PC-9 (cell line): ENCODE measurements around the gene LMX1B. TPM values are rescaled to one million over a fixed set of nuclear protein-coding genes. Genes with fewer than 3 reads are reported as not detected.

ENCODE experiments used
- BruUV-seq: library from RNA; stranded (reverse); fragments of 400-500 nt; replicated peaks from 2 replicates; lab custom pipeline; 2021; lab: Mats Ljungman, UMichigan
- CTCF ChIA-PET: fragments of 300-600 bp; sonication (Branson Sonifier 250); formaldehyde crosslinking; loops from one replicate; lab custom pipeline; 2022; ENCODE audit warnings: antibody characterized with exemption; lab: Charles Lee
- POLR2A ChIA-PET: fragments of 300-600 bp; sonication (Branson Sonifier 250); formaldehyde crosslinking; loops from one replicate; lab custom pipeline; 2022; ENCODE audit warnings: antibody characterized with exemption; ENCODE audit not compliant: unreplicated experiment; lab: Charles Lee
- DNase-seq, 2 experiments: peaks; one replicate each; pipeline versions ENCODE4 v3.0.0 to v3.0.0-alpha.2; 2015 to 2022; ENCODE audit warnings: mixed read lengths in 1 of 2
- H2AFZ ChIP-seq: fragments of 200-600 bp; sonication (generic); 2 replicates; pipeline ENCODE4 v1.8.1; 2017; ENCODE audit warnings: antibody characterized with exemption
- H3F3A ChIP-seq: fragments of 200-600 bp; sonication (generic); 2 replicates; pipeline ENCODE4 v1.8.1; 2017; ENCODE audit warnings: antibody characterized with exemption, mild to moderate bottlenecking, low read depth; ENCODE audit not compliant: insufficient read depth
- H3K27ac ChIP-seq: fragments of 200-600 bp; sonication (generic); 2 replicates; pipeline ENCODE4 v1.6.1; 2016; ENCODE audit warnings: mixed run types
- H3K27me3 ChIP-seq: fragments of 200-600 bp; sonication (generic); 2 replicates; pipeline ENCODE4 v1.6.1; 2016; ENCODE audit warnings: low read depth, mixed run types; ENCODE audit not compliant: insufficient read depth
- H3K36me3 ChIP-seq: fragments of 200-600 bp; sonication (generic); 2 replicates; pipeline ENCODE4 v1.6.1; 2016; ENCODE audit warnings: low read depth, mixed run types
- H3K4me1 ChIP-seq: fragments of 200-600 bp; sonication (generic); replicated peaks from 2 replicates; pipeline ENCODE4 v1.6.1; 2016; ENCODE audit warnings: mixed run types; ENCODE audit not compliant: insufficient read depth
- H3K4me2 ChIP-seq: fragments of 200-600 bp; sonication (generic); 2 replicates; pipeline ENCODE4 v1.6.1; 2017; ENCODE audit warnings: mixed run types
- H3K4me3 ChIP-seq: fragments of 200-600 bp; sonication (generic); 2 replicates; pipeline ENCODE4 v1.6.1; 2016; ENCODE audit warnings: mixed run types
- H3K79me2 ChIP-seq: fragments of 200-600 bp; sonication (generic); 2 replicates; pipeline ENCODE4 v1.6.1; 2017; ENCODE audit warnings: low read depth, mixed run types
- H3K9me2 ChIP-seq: fragments of 200-600 bp; sonication (generic); 2 replicates; pipeline ENCODE4 v1.8.1; 2017; ENCODE audit warnings: mild to moderate bottlenecking; ENCODE audit not compliant: insufficient read depth
- H3K9me3 ChIP-seq: fragments of 200-600 bp; sonication (generic); 2 replicates; pipeline ENCODE4 v1.8.1; 2016; ENCODE audit warnings: low read depth; ENCODE audit not compliant: insufficient read depth
- H4K20me1 ChIP-seq: fragments of 200-600 bp; sonication (generic); 2 replicates; pipeline ENCODE4 v1.8.1; 2017; ENCODE audit not compliant: insufficient read depth
- CTCF ChIP-seq: fragments of 200-600 bp; sonication (generic); conservative IDR thresholded peaks from 2 replicates; pipeline ENCODE4 v1.6.1; 2017; ENCODE audit warnings: mixed run types, antibody characterized with exemption, mild to moderate bottlenecking, moderate library complexity
- EZH2 ChIP-seq: fragments of 200-600 bp; sonication (generic); IDR thresholded peaks from 2 replicates; pipeline ENCODE4 v1.8.0; 2017; ENCODE audit warnings: antibody characterized with exemption, low read depth
- intact Hi-C: fragments of 100-400 bp; cut with micrococcal nuclease; formaldehyde crosslinking; loops from one replicate; pipeline ENCODE4 v1.10.0; 2022; ENCODE audit not compliant: unreplicated experiment
- total RNA-seq: library from RNA; stranded (reverse); gene quantifications from 2 replicates; pipeline ENCODE4 v1.2.3, GENCODE V29; 2021

Gene LMX1B
- total RNA-seq, 1 experiment from 2014 or later, result not detected

DNA sequence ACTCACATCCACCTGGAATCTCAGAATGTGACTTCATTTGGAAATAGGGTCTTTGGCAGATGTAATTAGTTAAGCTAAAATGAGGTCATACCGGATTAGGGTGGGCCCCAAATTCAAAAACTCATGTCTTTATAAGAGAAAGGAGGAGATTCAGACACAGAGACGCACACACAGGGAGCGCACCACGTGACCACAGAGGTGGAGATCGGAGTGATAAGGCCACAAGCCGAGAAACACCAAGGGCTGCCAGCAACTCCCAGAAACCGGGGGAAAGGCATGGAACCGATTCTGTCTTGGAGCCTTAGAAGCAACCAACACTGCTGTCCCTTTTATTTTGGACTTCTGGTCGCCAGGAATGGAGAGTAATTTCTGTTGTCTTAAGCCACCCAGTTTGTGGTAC lies 31.8 kb upstream of the LMX1B start:
- Histone ChIP-seq H3K9me2 (no peaks in the 10 kb centered on the region), H3F3A (no peaks in the 10 kb centered on the region), H4K20me1 (no peaks in the 10 kb centered on the region), H3K27ac (no peak overlapping the region), H3K4me2 (no peak overlapping the region), H3K9me3 (no peaks in the 10 kb centered on the region), H3K79me2 (no peaks in the 10 kb centered on the region), H3K36me3 (no peaks in the 10 kb centered on the region), H3K4me1 (no peaks in the 10 kb centered on the region), H3K27me3 (peaks cover 70% of the 10 kb centered on the region), H2AFZ (no peak overlapping the region), H3K4me3 (no peak overlapping the region)
- TF ChIP-seq CTCF (no peak), EZH2 (no peak)
- intact Hi-C loops, result no loop called here
- DNase-seq, result no peak
- CTCF ChIA-PET, result no interaction called here
- no TSS peak for BruUV-seq
- POLR2A ChIA-PET, result no interaction called here

- no peaks in the 10 kb centered on the region for H3K9me2 ChIP-seq
- no peaks in the 10 kb centered on the region for H3K79me2 ChIP-seq
- H3K4me1 ChIP-seq, result no peaks in the 10 kb centered on the region
- no peak overlapping the region for H3K4me2 ChIP-seq
- no peak overlapping the region for H3K4me3 ChIP-seq
- no peaks in the 10 kb centered on the region for H3F3A ChIP-seq
- TF ChIP-seq EZH2 (no peak), CTCF (no peak)
- intact Hi-C loops, result no loop called here
- no peaks in the 10 kb centered on the region for H4K20me1 ChIP-seq
- no peaks in the 10 kb centered on the region for H3K9me3 ChIP-seq
- CTCF ChIA-PET, result no interaction called here
- no peak overlapping the region for H2AFZ ChIP-seq
- POLR2A ChIA-PET, result no interaction called here
- no peaks in the 10 kb centered on the region for H3K36me3 ChIP-seq
- H3K27me3 ChIP-seq, result peaks cover 72% of the 10 kb centered on the region
- H3K27ac ChIP-seq, result no peak overlapping the region
- DNase-seq, result no peak
- BruUV-seq, result no TSS peak
These were observed 31.3 kb upstream of the LMX1B start for GRCh38 chr9:126582427-126582826.

DNA sequence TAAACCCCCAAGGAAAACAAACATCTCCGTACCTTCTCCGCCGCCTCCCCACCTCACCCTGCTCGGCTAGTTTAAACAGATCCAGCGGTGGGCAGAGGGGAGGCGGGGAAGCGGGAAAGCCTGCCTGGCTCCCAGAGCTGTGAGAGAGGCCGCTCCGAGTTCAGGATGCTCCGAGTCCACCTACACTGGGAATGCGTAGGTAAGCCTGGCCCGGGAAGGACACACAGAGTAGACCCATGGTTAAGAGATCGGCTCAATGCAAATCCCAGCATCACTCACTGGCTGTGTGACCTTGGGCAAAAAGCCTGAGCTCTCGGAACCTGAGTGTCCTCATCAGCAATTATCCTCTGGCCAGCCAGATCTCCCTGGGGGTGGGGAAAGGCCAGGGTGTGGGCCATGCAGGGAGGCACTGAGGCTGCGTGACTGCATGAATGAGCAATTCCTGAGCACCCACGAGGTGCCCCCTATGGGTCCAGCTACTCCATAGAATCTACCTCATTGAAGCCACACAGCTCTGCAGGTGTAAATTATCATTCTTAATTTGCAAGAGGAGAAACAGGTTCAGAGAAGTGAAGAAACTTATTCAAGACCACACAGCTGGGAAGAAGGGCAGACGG lies 30.5 kb upstream of the LMX1B start:
- Histone ChIP-seq H3K4me2 (no peak overlapping the region), H3K4me1 (no peaks in the 10 kb centered on the region), H3K9me2 (no peaks in the 10 kb centered on the region), H3K4me3 (no peak overlapping the region), H3K27me3 (peaks cover 72% of the 10 kb centered on the region), H3K9me3 (no peaks in the 10 kb centered on the region), H2AFZ (no peak overlapping the region), H3K36me3 (no peaks in the 10 kb centered on the region), H3K27ac (no peak overlapping the region), H4K20me1 (no peaks in the 10 kb centered on the region), H3K79me2 (no peaks in the 10 kb centered on the region), H3F3A (no peaks in the 10 kb centered on the region)
- BruUV-seq, result no TSS peak
- TF ChIP-seq EZH2 (no peak), CTCF (no peak)
- intact Hi-C loops, result no loop called here
- DNase-seq, result no peak
- ChIA-PET CTCF (no interaction called here), POLR2A (no interaction called here)
